ENCODE data around the gene PRRC2A. TPM values are rescaled to one million over a fixed set of nuclear protein-coding genes. Genes with fewer than 3 reads are reported as not detected.

PRRC2A gene
- total RNA-seq, 1 experiment from 2014 or later, result 318 TPM

DNA sequence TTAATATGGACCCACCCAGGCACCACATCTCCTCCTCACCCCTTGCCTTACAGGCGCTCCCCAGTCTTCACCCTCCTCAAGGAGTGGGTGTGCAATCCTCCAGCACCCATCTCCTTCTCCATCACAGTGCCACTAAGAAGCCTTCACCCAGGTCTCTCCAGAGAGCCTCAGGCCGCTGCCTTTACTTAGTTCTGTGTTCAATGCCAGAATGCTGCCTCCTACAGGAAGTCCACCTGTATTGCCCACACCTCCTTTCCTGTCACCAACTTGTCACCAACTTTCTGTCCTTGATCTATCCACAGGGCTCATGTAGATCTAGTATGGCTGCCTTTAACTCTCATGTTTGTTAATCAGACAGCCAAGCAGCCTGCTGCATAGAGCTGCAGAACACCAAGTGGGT lies 35.0 kb upstream of the PRRC2A start:
- TF ChIP-seq TCF7L2 (IDR thresholded peaks at IDR 0.05; ENCODE audit: low read depth, low read length), result no peak
- TF ChIP-seq, protein P1, sequence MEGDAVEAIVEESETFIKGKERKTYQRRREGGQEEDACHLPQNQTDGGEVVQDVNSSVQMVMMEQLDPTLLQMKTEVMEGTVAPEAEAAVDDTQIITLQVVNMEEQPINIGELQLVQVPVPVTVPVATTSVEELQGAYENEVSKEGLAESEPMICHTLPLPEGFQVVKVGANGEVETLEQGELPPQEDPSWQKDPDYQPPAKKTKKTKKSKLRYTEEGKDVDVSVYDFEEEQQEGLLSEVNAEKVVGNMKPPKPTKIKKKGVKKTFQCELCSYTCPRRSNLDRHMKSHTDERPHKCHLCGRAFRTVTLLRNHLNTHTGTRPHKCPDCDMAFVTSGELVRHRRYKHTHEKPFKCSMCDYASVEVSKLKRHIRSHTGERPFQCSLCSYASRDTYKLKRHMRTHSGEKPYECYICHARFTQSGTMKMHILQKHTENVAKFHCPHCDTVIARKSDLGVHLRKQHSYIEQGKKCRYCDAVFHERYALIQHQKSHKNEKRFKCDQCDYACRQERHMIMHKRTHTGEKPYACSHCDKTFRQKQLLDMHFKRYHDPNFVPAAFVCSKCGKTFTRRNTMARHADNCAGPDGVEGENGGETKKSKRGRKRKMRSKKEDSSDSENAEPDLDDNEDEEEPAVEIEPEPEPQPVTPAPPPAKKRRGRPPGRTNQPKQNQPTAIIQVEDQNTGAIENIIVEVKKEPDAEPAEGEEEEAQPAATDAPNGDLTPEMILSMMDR (IDR thresholded peaks at IDR 0.05), result no peak; the same call in 1 of the 2 replicates
- TF ChIP-seq, protein P2, sequence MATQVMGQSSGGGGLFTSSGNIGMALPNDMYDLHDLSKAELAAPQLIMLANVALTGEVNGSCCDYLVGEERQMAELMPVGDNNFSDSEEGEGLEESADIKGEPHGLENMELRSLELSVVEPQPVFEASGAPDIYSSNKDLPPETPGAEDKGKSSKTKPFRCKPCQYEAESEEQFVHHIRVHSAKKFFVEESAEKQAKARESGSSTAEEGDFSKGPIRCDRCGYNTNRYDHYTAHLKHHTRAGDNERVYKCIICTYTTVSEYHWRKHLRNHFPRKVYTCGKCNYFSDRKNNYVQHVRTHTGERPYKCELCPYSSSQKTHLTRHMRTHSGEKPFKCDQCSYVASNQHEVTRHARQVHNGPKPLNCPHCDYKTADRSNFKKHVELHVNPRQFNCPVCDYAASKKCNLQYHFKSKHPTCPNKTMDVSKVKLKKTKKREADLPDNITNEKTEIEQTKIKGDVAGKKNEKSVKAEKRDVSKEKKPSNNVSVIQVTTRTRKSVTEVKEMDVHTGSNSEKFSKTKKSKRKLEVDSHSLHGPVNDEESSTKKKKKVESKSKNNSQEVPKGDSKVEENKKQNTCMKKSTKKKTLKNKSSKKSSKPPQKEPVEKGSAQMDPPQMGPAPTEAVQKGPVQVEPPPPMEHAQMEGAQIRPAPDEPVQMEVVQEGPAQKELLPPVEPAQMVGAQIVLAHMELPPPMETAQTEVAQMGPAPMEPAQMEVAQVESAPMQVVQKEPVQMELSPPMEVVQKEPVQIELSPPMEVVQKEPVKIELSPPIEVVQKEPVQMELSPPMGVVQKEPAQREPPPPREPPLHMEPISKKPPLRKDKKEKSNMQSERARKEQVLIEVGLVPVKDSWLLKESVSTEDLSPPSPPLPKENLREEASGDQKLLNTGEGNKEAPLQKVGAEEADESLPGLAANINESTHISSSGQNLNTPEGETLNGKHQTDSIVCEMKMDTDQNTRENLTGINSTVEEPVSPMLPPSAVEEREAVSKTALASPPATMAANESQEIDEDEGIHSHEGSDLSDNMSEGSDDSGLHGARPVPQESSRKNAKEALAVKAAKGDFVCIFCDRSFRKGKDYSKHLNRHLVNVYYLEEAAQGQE (IDR thresholded peaks at IDR 0.05; ENCODE audit: insufficient read depth in 1 of 2, low read depth in 2 of 2, low read length in 1 of 2), result no peak
- no peak for TF ChIP-seq POLR2AphosphoS5 (IDR thresholded peaks at IDR 0.05; ENCODE audit: low read depth, low read length)
- TF ChIP-seq SIN3A (IDR thresholded peaks at IDR 0.05; ENCODE audit: borderline replicate concordance, insufficient read depth, low read depth, low read length), result no peak
- Histone ChIP-seq H3K9me3 (ENCODE audit: control insufficient read depth, insufficient read depth, low read depth, low read length) (no peaks in the 10 kb centered on the region), H3K4me1 (ENCODE audit: control insufficient read depth, insufficient read depth, low read length) (peaks cover 3% of the 10 kb centered on the region; the same call in 1 of the 2 replicates), H3K4me3 (ENCODE audit: low read depth in 2 of 2, low read length in 2 of 2) (no peak overlapping the region), H3K27me3 (ENCODE audit: control insufficient read depth, insufficient read depth, low read length) (no peaks in the 10 kb centered on the region), H3K27ac (ENCODE audit: low read length) (no peak overlapping the region), H3K36me3 (ENCODE audit: control insufficient read depth, insufficient read depth, low read length) (no peaks in the 10 kb centered on the region)
- ChIA-PET POLR2A (no interaction called here), CTCF (interaction anchor here (0.6 kb wide), 1 partner anchor 11 kb away, joined by 3 read pairs; no protein-coding TSS in a partner anchor)
- intact Hi-C loops (cut with micrococcal nuclease; ENCODE audit: unreplicated experiment), result no loop called here
- ATAC-seq, result no peak
- no peak for DNase-seq (ENCODE audit: low read depth, low spot score)
- in situ Hi-C loops (cut with HindIII; ENCODE audit: low pct_unique_long_range_greater_than_20kb, low sequenced_read_pairs), result no loop called here
- BruUV-seq (replicated peaks), result no TSS peak

- no TSS peak for BruUV-seq (replicated peaks)
- H3K27ac ChIP-seq (ENCODE audit: low read length), result no peak within 1 kb of the TSS
- H3K36me3 ChIP-seq (ENCODE audit: control insufficient read depth, insufficient read depth, low read length), result no peaks in the 10 kb centered on the region
- no peak for ATAC-seq
- intact Hi-C loops (cut with micrococcal nuclease; ENCODE audit: unreplicated experiment), result no loop called here
- in situ Hi-C loops (cut with HindIII; ENCODE audit: low pct_unique_long_range_greater_than_20kb, low sequenced_read_pairs), result no loop called here
- ChIA-PET POLR2A (no interaction called here), CTCF (interaction anchor here (0.6 kb wide), 1 partner anchor 12 kb away, joined by 3 read pairs; no protein-coding TSS in a partner anchor)
- TF ChIP-seq POLR2AphosphoS5 (IDR thresholded peaks at IDR 0.05; ENCODE audit: low read depth, low read length) (no peak), SIN3A (IDR thresholded peaks at IDR 0.05; ENCODE audit: borderline replicate concordance, insufficient read depth, low read depth, low read length) (no peak), TCF7L2 (IDR thresholded peaks at IDR 0.05; ENCODE audit: low read depth, low read length) (no peak)
- TF ChIP-seq, protein P1 (IDR thresholded peaks at IDR 0.05), result no peak
- TF ChIP-seq, protein P2 (IDR thresholded peaks at IDR 0.05; ENCODE audit: insufficient read depth in 1 of 2, low read depth in 2 of 2, low read length in 1 of 2), result no peak
- H3K9me3 ChIP-seq (ENCODE audit: control insufficient read depth, insufficient read depth, low read depth, low read length), result no peaks in the 10 kb centered on the region
- no peak within 1 kb of the TSS for H3K4me3 ChIP-seq (ENCODE audit: low read depth in 2 of 2, low read length in 2 of 2)
- no peak for DNase-seq (ENCODE audit: low read depth, low spot score)
- H3K4me1 ChIP-seq (ENCODE audit: control insufficient read depth, insufficient read depth, low read length), result 0 out of 2 replicates have a peak, but pooled peaks cover 3% of the 10 kb centered on the region
- no peaks in the 10 kb centered on the region for H3K27me3 ChIP-seq (ENCODE audit: control insufficient read depth, insufficient read depth, low read length)
Measured at GRCh38 chr6:31586008-31586407, 34.5 kb upstream of the PRRC2A start, which contains the start of gene LST1. TSS of gene LST1 (plus strand) at chr6:31586277. CDS start at chr6:31587300, 1,023 bp downstream.

Data from Panc1 (cell line).